HG03045 (cell line): ENCODE results near the gene SNRPB.

ENCODE experiments used
- ATAC-seq: cut with Tn5 transposase; IDR thresholded peaks from one replicate; pipeline ENCODE4 v1.9.1; 2021; ENCODE audit warnings: mild to moderate bottlenecking, moderate library complexity; ENCODE audit not compliant: unreplicated experiment

SNRPB gene

GRCh38 chr20:2430538-2430937 is 40.1 kb downstream of the SNRPB start:
- no peak for ATAC-seq

- ATAC-seq: no peak
Measured at GRCh38 chr20:2429051-2429450, 41.5 kb downstream of the SNRPB start.

GRCh38 chr20:2421247-2421646 is 49.3 kb downstream of the SNRPB start:
- no peak for ATAC-seq

GRCh38 chr20:2420510-2420909 is 50.1 kb downstream of the SNRPB start:
- ATAC-seq: no peak

- ATAC-seq: no peak
Measured at GRCh38 chr20:2418388-2418787, 52.2 kb downstream of the SNRPB start.

GRCh38 chr20:2417213-2417541 is 53.4 kb downstream of the SNRPB start:
- no peak for ATAC-seq

- no peak for ATAC-seq
Measured at GRCh38 chr20:2416541-2417212, 53.9 kb downstream of the SNRPB start.
